AG20443 (cell line): ENCODE data around the gene GRID2IP.
A peak's percentile ranks its signal among the peaks of the same experiment; 100 is the strongest.

ENCODE experiments used
- DNase-seq: peaks from one replicate; pipeline ENCODE4 v3.0.0; 2012; ENCODE audit warnings: low spot score, mixed read lengths

Gene GRID2IP

GRCh38 chr7:6520163-6520981 is 30.9 kb downstream of the GRID2IP start:
- no peak for DNase-seq

- DNase-seq, result peak; percentile 81
Observed at GRCh38 chr7:6516387-6516983, 34.8 kb downstream of the GRID2IP start.

GRCh38 chr7:6513541-6513940 is 37.7 kb downstream of the GRID2IP start:
- DNase-seq, result no peak

- DNase-seq, result no peak
Observed at GRCh38 chr7:6512892-6513291, 38.4 kb downstream of the GRID2IP start.

- DNase-seq, result no peak
Observed at GRCh38 chr7:6510476-6511133, 40.7 kb downstream of the GRID2IP start.

GRCh38 chr7:6508950-6509349 is 42.3 kb downstream of the GRID2IP start:
- no peak for DNase-seq

GRCh38 chr7:6508539-6508938 is 42.7 kb downstream of the GRID2IP start:
- no peak for DNase-seq

- DNase-seq, result no peak
Observed at GRCh38 chr7:6507906-6508305, 43.4 kb downstream of the GRID2IP start.

- DNase-seq, result no peak
Observed at GRCh38 chr7:6505685-6506559, 45.3 kb downstream of the GRID2IP start.

GRCh38 chr7:6504996-6505395 is 46.3 kb downstream of the GRID2IP start:
- no peak for DNase-seq

GRCh38 chr7:6502886-6503285 is 48.4 kb downstream of the GRID2IP start:
- no peak for DNase-seq

- no peak for DNase-seq
Observed at GRCh38 chr7:6501586-6502564, 49.4 kb downstream of the GRID2IP start.

- DNase-seq, result no peak
Observed at GRCh38 chr7:6500691-6501090, 50.6 kb downstream of the GRID2IP start.

GRCh38 chr7:6497994-6498393 is 53.3 kb downstream of the GRID2IP start:
- no peak for DNase-seq

- DNase-seq, result no peak
Observed at GRCh38 chr7:6497637-6497905, 53.7 kb downstream of the GRID2IP start.

GRCh38 chr7:6496842-6497636 is 54.2 kb downstream of the GRID2IP start:
- no peak for DNase-seq

GRCh38 chr7:6495597-6496262 is 55.5 kb downstream of the GRID2IP start:
- peak; percentile 56 for DNase-seq

- DNase-seq, result no peak
Observed at GRCh38 chr7:6494365-6494764, 56.9 kb downstream of the GRID2IP start.

GRCh38 chr7:6491194-6491593 is 60.1 kb downstream of the GRID2IP start:
- no peak for DNase-seq

- no peak for DNase-seq
Observed at GRCh38 chr7:6489612-6490011, 61.6 kb downstream of the GRID2IP start.
